Measurements from ENCODE around the gene DSPP.
A peak's percentile ranks its signal among the peaks of the same experiment; 100 is the strongest.
"Not testable (repeated sequence)": the region's sequence is repeated elsewhere in the genome, so short reads cannot be mapped to it uniquely, and the experiment has no call there.

DSPP gene

DNA sequence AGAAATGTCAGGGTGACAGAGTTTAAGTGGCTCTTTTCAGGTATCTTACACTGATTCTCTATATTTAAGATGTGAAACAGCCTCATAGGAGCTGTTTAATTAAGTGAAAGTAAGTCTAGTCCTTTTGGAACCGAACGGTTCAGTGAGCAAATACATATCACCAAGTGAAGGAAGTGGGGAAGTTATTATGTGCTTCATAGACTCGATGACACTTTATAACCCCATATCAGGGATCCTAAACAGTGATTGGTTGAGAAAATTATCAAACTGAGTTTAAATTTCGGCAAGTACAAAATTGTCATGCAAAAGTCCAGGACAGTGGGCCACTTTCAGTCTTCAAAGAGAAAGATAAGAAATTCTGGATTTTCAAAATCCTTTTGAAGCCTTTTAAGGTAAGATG is at the start of gene DSPP:
Gene DSPP (plus strand): TSS at position 301 of the 400 bp plus-strand sequence. CDS start 2,380 bp downstream, outside the sequence.
- no peak for DNase-seq (ENCODE audit: low spot score)

DNA sequence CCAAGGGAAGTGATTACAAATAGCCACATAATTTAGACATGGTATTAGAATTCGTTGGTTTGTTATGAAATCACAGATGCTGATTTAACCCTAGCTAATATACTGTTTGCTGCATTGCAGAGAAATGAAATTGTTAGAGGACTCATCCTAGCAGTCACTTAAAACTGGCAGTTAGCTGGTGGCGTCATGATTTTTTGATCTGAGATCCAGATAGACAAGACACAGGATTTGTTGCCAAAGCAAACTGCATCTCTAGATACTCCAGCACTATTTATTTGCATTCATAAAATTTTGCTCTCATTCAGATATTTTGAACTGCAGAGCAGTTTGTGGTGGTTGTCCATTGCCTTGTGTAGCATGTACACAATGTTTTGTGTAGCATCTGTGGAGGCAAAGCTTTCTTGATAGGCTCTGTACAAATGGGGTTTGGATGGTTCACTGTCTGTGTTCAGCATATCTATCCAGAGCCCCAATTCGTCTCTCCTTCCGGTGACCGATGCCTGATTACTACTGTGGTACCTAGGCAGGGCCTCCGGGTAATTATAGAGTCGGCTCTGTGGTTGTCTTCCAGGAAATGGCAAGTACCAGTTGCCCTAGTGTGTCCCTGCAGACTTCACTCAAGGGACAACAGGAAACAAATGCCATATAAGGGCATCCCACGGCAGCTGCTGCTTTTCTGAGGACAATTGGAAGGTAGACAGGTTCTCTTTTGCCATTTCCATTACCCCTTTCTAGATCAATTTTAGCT is 49.1 kb upstream of the DSPP start:
- no peak for DNase-seq (ENCODE audit: low spot score)

DNA sequence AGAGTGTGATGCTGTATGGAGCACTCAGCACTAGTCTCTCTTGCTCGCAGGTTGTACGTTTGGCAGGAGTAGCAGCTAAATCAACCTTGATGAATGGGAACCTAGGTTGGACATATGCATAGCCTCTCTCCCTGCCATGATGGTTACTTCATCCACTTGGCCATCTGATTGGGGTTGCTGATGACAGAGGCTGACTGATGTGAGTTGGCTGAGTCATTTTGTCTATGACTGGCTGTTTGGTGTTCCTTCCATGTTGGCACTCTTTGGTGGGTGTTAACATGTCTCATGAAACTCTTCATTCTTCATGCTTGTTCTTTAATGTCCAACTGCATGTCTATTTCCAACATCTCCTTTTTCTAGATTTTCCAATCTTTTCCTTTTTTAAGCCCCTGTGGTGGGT is 47.5 kb upstream of the DSPP start:
- no peak for DNase-seq (ENCODE audit: low spot score)

DNA sequence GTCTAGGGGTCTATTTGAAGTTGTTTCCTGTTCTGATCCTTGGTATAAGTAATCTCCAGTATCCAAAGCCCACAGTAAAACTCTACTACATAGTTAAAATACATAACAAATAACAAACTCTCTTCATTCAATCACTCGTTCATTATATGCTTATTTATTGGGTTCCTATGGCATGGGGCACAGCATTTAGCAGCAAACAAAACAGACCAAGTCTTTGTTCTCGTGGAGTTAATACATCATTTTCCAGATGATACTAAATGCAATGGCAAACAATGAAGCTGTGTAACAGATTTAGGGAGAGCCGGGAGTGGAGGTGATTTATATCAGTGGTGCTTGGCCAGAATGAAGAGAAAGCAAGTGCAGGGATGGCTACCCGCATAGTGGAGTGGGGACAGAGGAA is 42.6 kb upstream of the DSPP start:
- DNase-seq (ENCODE audit: low spot score): no peak

DNA sequence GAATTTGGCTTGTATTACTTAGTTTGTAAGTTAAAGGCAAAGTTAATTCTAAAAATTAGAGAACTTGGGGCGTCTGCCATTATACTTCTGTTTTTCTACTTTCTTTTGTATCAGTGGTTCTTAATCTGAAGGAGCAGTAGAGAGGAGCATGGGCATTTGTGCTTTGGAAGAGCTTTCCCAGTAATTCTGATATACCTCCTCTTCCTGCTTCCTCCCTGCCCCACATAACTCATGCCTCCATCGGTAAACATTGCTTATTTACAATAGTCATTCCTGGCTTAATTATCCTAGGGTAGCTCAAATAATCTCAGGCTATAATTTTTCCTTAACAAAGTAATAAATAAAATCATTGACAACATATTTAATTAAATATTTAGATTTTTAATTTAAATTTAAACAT is 42.1 kb upstream of the DSPP start:
- no peak for DNase-seq (ENCODE audit: low spot score)

DNA sequence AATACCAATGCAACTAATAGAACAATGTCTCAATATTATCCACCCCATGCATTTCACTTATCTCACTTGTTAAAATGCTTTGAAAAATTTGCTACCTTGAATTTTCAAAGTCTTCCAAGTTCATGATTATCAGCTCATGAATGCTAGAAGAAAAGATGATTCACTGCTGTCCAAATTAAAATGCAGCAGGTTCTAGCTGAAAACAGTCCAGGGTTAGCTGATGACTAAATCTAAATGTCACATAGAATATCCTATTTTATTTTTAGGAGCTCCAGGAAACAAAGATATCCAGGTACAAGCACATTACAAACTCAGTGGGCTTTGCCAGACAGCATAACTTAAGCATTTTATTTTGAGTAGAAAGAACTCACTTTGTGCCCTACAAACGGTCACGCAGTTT is 41.1 kb upstream of the DSPP start:
- DNase-seq (ENCODE audit: low spot score): no peak

DNA sequence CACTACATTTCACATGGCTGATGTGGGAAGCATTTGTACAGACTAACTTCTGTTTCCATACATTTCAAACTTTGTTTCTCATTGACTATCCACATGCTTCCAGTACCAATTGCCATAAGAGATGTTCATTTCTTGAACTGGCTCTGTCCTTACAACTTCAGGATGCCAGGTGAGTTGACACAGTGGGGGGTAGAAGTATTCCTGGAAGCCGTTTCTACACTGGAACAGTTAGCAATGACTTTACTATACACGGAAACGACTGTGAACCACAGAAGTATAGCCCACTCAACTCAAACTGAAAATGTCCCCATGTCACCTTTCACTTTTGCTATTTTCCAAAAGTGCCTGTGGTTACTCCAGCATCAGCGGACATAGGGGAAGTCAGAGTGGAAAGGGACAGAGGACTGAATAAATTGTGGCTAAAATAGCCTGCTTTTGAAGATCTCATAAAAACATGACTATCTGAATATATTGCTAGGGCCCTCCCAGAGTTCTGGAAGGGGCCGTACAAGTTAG is 38.0 kb upstream of the DSPP start:
- no peak for DNase-seq (ENCODE audit: low spot score)

DNA sequence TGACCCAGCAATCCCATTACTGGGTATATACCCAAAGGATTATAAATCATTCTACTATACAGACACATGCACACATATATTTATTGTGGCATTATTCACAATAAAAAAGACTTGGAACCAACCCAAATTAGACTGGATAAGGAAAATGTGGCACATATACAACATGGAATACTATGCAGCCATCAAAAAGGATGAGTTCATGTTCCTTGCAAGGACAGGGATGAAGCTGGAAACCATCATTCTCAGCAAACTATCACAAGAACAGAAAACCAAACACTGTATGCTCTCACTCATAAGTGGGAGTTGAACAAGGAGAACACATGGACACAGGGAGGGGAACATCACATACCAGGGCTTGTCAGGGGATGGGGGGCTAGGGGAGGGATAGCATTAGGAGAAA is 34.0 kb upstream of the DSPP start:
- DNase-seq (ENCODE audit: low spot score): not testable (repeated sequence)

DNA sequence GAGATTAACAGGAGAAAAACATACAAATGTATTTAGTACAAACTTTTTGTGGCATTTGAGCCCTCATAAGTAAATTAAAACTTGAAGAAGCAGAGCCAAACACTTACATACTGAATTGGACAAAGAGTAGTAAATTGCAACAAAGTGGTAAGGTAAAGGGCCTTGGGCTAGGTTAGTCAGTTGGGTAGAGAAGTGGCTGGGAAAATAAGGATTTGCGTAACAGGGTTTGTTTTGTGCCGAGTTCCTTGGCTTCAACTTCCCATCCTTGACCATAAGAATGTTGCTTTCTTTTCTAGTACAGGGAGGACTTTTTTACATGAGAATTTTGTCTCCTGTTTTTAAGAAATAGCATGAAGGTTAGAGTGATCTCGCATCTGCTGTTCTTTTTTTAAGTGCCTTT is 33.3 kb upstream of the DSPP start:
- DNase-seq (ENCODE audit: low spot score): no peak

DNA sequence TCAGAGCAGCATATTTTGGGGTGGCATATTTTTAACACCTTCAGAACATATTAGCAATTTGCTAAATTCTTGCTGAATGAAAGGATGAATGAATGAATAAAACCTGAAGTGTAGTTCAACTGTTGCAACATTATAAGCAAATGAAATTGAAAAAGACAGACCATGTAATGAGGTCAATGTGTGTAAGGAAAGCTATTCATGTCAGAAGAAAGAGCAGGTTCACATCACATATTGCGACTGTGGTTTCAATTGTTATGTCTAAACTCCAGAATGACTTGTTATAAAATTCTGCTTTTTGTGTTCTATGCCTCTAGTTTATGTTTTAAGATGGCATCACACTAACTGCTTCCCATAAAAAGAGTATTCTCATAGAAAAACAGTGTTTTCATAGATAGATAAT is 32.9 kb upstream of the DSPP start:
- DNase-seq (ENCODE audit: low spot score): no peak

DNA sequence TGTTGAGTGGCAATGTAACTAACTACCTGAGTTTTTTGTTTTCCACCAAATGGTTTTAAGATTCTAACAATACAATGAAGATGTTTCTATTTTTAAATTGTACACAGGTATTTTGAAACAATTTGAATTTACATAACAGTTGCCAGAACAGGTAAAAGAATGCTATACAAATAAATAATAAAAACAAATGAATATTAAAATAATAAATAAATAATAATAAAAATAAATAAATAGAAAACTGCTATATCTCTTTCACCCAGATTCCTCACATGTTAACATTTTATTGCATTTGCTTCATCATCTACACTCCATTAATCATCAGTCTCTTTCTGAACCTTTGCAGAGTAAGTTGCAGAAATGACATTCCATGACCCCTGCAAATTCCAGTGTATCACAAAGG is 32.3 kb upstream of the DSPP start:
- no peak for DNase-seq (ENCODE audit: low spot score)

DNA sequence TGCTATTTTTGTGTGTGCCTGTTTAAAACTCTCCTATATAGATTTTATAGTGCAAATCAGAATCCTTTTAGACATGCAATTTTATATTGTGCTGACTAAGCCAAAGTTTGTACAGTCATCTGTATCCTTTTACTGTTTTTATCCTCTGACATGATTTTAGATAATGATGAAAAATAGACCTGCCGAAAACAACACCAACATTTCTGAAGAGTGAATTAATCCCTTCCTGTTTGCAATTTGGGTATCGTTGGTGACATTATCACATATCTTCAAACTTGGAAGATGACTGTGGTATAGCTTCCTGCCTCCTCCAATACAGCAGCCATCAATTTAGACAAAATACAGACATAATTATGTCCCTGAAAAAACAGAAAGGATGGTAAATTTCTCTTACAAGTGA is 28.9 kb upstream of the DSPP start:
- no peak for DNase-seq (ENCODE audit: low spot score)

DNA sequence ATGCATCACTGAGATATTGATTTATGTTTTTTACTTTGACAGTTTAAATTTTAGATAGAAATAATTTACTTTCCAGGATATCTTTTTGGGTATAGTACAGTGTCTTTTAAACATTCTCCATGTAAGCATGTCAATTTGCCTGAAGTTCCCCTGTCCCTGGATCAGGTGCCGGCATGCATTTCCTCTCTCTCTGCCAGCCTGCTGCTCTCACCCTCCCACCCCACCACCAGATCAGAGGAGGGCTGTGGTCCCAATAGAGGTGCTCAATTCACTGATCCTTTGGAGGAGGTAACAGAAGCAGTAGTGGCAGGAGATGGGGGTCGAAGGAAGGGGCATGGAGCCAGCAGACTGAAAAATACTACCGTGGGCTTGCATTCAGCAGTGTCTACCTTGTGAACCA is 28.3 kb upstream of the DSPP start:
- DNase-seq (ENCODE audit: low spot score): no peak

DNA sequence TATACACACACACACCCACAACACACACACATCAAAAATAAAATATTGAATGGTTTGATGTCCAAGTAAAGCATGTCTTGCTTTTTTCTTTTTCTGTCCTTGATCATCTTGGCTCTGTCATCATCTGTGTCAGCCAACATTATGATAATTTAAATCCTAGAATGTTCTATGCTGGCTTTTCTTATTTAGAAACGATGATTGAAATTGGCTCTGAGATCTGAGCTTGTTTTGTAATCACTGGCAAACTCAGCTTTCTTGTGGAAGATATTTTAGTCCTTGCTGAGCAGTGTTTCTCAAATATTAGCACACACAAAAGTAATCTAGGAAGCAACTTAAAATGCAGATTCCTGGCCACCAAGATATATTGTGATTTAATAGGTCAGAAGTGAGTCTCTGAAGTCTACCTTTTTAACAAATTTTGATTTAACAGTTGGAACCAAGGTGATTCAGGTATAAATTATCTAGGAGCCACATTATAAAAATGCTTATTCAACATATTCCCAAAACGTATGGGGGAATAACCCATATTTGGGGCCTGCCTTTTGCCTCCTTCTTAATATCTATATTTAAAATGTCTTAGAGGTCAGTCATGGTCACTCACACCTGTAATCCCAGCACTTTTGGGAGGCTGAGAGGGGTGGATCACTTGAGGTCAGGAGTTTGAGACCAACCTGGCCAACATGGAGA is 24.0 kb upstream of the DSPP start:
- DNase-seq (ENCODE audit: low spot score): no peak

DNA sequence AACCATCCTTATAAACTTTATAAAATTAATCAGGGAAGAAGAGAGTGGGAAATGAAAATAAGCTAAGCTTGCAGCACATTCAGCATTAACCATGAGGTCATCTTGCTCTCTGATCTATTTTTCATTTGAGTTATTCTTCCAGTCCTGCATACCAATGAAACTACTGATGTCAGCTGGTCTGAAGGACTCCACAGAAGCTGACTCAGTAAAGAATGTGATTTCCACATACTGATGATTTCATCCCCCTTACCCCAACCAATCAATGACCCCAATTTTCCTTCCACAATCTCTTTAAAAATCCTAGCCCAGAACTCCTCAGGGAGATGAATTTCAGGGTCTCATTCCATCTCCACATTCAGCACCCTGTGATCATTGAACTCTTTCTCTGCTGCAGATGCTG is 18.8 kb upstream of the DSPP start:
- no peak for DNase-seq (ENCODE audit: low spot score)

DNA sequence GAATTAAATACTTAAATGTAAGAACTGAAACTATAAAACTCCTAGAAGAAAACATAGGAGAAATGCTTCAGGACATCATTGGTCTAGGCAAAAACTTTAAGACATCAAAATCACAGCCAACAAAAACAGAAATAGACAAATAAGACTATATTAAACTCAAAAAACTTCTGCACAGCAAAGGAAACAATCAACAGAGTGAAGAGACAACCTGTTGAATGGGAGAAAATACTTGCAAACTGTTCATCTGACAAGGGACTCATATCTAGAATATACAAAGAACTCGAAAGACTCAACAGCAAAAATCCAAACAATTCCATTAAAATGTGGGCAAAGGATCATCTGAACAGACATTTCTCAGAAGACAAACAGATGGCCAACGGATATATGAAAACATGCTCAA is 16.2 kb upstream of the DSPP start:
- no peak for DNase-seq (ENCODE audit: low spot score)

DNA sequence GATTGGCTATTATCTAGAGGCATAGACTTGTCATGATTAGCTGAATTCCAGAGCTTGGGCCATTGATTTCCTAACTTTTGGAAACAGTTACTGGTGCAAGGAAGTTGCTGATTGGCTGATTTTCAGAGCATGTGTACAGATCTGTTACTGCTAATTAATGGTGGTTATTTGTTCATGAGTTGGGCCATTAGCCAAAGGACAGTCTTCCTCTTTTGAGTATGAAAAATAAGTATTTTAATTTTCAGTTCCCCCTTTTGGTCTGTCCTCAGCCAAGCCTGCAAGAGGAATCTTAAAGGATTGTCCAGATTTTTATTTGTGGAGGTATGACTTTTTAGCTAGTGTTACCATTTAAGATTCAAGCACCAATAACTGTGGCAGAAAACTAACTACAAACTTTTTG is 7.0 kb upstream of the DSPP start:
- DNase-seq (ENCODE audit: low spot score): no peak

DNA sequence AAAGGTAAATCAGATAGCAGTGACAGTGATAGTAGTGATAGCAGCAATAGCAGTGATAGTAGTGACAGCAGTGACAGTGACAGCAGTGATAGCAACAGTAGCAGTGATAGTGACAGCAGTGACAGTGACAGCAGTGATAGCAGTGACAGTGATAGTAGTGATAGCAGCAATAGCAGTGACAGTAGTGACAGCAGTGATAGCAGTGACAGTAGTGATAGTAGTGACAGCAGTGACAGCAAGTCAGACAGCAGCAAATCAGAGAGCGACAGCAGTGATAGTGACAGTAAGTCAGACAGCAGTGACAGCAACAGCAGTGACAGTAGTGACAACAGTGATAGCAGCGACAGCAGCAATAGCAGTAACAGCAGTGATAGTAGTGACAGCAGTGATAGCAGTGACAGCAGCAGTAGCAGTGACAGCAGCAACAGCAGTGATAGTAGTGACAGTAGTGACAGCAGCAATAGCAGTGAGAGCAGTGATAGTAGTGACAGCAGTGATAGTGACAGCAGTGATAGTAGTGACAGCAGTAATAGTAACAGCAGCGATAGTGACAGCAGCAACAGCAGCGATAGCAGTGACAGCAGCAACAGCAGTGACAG is 6.1 kb downstream of the DSPP start:
- no peak for DNase-seq (ENCODE audit: low spot score)

DNA sequence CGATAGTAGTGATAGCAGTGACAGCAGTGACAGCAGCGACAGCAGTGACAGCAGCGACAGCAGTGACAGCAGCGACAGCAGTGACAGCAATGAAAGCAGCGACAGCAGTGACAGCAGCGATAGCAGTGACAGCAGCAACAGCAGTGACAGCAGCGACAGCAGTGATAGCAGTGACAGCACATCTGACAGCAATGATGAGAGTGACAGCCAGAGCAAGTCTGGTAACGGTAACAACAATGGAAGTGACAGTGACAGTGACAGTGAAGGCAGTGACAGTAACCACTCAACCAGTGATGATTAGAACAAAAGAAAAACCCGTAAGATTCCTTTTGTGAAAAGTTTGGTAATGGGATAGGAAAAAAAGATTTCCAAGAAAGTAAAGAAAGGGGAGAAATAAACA is 7.9 kb downstream of the DSPP start:
- DNase-seq (ENCODE audit: low spot score): no peak

DNA sequence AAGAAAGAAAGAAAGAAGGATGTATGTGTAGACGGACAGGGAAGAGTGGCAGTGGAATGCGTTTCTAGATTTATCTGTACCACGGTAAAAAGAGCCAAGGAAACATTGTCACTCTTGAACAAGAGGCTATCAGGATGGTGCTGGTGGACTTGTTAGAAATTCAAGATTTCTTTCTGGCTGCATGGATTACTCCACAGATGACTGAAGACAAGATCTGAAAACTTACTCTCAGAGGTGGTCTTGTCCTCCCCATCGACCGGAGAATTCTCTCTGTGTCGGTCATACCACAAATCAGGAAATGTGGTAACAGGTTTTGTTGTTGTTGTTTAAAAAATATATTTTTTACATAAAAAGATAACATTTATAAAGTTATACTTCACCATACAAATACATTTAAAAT is 11.8 kb downstream of the DSPP start:
- no peak for DNase-seq (ENCODE audit: low spot score)

DNA sequence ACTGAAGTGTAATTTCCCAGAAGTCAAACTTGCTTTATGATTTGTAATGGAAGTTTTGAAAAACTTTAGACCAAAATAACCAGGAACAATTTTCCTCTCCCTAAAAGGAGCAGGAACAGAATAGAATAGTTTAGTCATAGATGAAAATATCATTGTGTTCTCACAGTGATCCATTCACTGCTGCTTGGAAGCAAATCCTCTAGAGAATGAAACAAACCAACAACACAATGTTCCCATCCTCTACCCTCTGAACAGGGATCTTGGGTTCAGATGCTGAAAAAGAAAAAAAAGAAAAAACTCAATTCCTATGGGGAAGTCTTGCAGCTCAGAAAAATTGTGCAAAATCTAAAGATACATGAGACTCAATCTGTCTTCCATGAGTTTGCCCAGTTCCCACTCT is 12.2 kb downstream of the DSPP start:
- DNase-seq (ENCODE audit: low spot score): peak; percentile 2

DNA sequence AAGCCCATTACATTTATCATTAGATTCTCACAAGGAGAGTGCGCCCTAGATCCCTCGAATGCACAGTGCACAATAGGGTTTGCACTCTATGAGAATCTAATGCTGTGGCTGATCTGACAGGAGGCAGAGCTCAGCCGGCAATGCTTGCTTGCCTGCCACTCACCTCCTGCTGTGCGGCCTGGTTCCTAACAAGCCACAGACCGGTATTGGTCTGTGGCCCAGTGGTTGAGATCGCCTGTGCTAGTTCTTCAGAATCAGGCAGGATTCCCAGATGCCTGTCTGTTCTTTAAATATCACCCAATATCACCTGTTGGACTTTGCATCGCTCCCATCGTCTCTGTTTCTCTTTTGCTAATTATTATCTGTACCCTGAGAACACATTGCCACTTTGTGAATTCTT is 14.0 kb downstream of the DSPP start:
- DNase-seq (ENCODE audit: low spot score): no peak

DNA sequence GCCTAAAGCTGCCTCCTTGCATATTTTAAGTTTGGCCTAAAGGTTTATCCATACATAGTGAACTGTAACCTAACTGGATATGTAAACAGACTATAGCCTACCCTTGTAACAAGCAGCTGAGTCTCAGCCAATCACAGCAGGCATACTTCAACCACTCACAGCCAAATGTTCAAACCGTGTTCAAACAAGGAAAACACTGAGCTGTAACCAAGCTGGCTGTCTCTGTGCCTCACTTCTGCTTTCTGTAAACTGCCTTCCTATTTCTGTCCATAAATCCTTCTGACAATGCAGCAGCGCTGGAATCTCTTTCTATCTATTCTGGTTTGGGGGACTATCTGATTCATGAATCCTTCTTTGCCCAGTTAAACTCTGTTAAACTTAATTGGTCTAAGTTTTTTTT is 16.4 kb downstream of the DSPP start:
- DNase-seq (ENCODE audit: low spot score): no peak
